ACC112 (cell line): ENCODE measurements around the gene USB1.

Experiments
- H2AFZ ChIP-seq: fragments of 200-600 bp; sonication (generic); one replicate; pipeline ENCODE4 v1.6.0; 2017; ENCODE audit warnings: antibody characterized with exemption, low read length; ENCODE audit not compliant: unreplicated experiment
- H3K27ac ChIP-seq: fragments of 200-600 bp; sonication (generic); 2 replicates; pipeline ENCODE4 v1.5.1; 2014; ENCODE audit warnings: low read depth, mild to moderate bottlenecking, antibody characterized with exemption, low read length, moderate library complexity
- H3K27me3 ChIP-seq: fragments of 200-600 bp; sonication (generic); 2 replicates; pipeline ENCODE4 v1.6.1; 2014; ENCODE audit warnings: mild to moderate bottlenecking, antibody characterized with exemption, low read length, moderate library complexity, mixed read lengths; ENCODE audit not compliant: insufficient read depth
- H3K36me3 ChIP-seq: fragments of 200-600 bp; sonication (generic); 2 replicates; pipeline ENCODE4 v1.6.1; 2016; ENCODE audit warnings: mild to moderate bottlenecking, antibody characterized with exemption, low read length, moderate library complexity, mixed read lengths; ENCODE audit not compliant: insufficient read depth
- H3K4me1 ChIP-seq: fragments of 200-600 bp; sonication (generic); one replicate; pipeline ENCODE4 v1.6.1; 2016; ENCODE audit warnings: low read length, mixed read lengths; ENCODE audit not compliant: insufficient read depth, unreplicated experiment, control insufficient read depth
- H3K4me3 ChIP-seq: fragments of 200-600 bp; sonication (generic); 2 replicates; pipeline ENCODE4 v1.5.1; 2014; ENCODE audit warnings: mild to moderate bottlenecking, low read depth, low read length
- H3K79me2 ChIP-seq: fragments of 200-600 bp; sonication (generic); one replicate; pipeline ENCODE4 v1.6.0; 2016; ENCODE audit warnings: low read length; ENCODE audit not compliant: control insufficient read depth, unreplicated experiment, insufficient read depth

USB1 gene

DNA sequence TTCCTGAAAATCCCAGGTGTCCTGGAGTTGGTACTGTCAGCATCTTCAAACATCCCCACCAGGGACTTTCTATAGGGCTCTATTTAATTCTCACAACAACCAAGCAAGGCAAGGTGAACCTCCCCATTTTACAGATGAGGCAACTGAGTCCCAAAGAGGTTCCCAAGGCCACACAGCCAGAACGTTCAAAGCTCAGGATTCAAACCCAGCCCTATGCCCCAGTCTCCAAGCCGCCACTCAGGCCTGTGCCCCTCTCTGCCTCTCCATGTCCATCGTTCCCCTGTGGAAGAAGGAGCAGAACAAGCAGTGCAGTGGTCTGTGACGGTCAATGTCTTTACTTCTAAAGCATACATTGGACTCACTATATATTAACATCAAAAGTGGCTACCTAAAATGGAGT lies 6.8 kb upstream of the USB1 start:
- no peak overlapping the region for H3K4me3 ChIP-seq
- peaks cover 2% of the 10 kb centered on the region; the same call in 1 of the 2 replicates for H3K36me3 ChIP-seq
- H2AFZ ChIP-seq = no peak overlapping the region
- H3K79me2 ChIP-seq = peaks cover 17% of the 10 kb centered on the region
- no peaks in the 10 kb centered on the region for H3K27me3 ChIP-seq
- H3K27ac ChIP-seq = no peak overlapping the region
- H3K4me1 ChIP-seq = peaks cover 13% of the 10 kb centered on the region

DNA sequence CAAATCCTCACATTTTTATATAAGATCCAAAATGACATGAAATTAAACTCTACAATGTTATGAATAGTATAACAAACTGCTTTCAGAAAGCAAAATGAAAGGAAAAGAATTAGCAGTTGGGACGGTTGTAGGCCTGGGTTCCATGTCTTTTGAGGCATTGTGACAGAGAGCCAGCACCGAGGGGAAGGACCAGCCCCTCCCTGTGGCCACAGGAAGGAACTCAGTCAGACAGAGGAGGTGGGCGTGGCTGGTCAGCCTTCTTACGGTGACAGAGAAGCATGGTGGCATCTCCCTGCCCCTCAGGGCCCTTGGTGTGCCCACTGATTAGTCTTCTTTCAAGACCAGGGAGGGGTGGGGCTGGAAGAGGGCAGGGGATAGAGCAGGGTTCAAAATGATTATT lies 6.4 kb upstream of the USB1 start:
- Histone ChIP-seq H3K27me3 (no peaks in the 10 kb centered on the region), H3K4me3 (no peak overlapping the region), H3K79me2 (peaks cover 20% of the 10 kb centered on the region), H2AFZ (no peak overlapping the region), H3K4me1 (peaks cover 13% of the 10 kb centered on the region), H3K27ac (no peak overlapping the region), H3K36me3 (peaks cover 2% of the 10 kb centered on the region; the same call in 1 of the 2 replicates)

DNA sequence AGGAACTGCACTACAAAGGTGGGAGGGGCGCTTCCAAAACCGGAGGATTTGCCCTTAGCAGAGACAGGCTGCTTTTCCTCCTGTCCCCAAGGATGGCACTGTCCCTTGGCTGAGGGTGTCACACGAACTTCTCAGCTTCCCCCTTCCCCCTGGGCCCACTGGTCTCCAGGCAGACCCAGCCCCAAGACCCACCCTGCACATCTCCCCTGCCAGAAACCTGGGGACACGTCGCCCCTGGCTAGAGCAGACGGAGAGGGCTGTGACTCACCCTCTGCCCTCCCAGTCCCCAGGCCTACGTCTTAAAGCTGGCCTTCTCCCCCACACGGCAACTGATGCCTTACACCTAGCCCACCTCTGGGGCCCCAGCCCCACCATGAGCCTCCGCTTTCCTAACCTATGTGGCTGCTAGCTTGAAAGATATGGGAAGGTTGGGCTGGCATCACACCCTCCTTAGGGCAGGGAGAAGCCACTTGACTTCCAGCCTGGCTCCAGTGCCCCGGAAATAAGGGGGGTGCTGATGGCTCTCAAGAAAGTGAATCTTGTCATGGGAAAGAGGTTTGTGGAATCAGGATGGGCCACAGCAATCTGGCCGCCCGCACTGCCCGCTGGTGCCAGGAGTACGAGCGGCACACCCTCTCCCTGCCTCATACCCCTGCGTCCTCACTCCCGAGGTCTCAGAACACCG lies 5.3 kb upstream of the USB1 start:
- Histone ChIP-seq H2AFZ (no peak overlapping the region), H3K36me3 (peaks cover 2% of the 10 kb centered on the region; the same call in 1 of the 2 replicates), H3K4me1 (peaks cover 13% of the 10 kb centered on the region), H3K27me3 (no peaks in the 10 kb centered on the region), H3K27ac (no peak overlapping the region), H3K4me3 (no peak overlapping the region), H3K79me2 (peaks cover 23% of the 10 kb centered on the region)

DNA sequence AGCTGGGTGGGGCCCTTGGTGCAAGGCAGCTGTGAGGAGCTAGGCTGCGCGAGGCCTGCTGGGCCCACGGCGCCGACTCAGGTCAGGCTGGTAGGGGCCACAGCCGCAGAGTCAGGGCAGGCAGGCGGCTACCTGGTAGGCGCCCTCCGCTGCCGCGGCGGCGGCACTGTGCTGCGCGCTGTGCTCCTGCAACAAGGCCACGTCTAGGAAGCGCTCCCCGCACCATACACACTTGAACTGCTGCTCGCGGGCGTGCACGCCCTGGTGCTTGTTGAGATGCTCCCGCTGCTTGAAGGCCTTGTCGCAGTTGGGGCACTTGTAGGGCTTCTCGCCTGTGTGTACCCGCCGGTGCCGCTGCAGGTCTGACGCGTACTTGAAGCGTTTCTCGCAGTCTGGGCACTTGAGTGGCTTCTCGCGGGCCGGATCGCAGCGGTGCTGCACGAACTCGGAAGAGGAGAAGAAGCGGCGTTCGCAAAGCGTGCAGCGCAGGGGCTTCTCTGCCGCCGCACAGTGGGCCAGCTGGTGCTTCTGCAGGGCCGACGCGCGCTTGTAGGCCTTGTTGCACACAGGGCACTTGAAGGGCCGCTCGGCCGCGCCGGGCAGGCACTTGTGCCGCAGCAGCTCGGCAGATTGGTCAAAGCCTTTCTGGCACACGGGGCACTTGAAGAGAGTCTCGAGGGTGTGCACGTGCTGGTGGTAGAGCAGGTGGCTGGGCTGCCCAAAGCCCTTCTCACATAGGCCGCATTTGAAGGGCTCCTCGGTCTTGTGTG lies 4.6 kb upstream of the USB1 start:
- H3K27me3 ChIP-seq = no peaks in the 10 kb centered on the region
- H3K36me3 ChIP-seq = peaks cover 2% of the 10 kb centered on the region; the same call in 1 of the 2 replicates
- H2AFZ ChIP-seq = no peak overlapping the region
- peaks cover 23% of the 10 kb centered on the region for H3K79me2 ChIP-seq
- H3K27ac ChIP-seq = no peak overlapping the region
- no peak overlapping the region for H3K4me3 ChIP-seq
- H3K4me1 ChIP-seq = peaks cover 13% of the 10 kb centered on the region

DNA sequence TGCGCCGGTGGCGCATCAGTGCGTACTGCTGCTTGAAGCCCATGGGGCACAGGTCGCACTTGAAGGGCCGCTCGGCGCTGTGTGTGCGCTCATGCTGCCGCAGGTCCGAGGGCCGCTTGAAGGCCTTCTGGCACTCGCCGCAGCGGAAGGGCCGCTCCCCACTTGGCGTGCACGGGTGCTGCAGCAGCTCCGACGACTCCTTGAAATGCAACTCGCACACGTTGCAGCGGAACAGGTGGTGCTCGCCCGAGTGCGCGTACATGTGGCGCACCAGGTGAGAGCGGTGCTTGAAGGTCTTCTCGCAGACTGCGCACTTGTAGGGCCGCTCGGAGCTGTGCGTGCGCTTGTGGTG lies 4.1 kb upstream of the USB1 start:
- Histone ChIP-seq H3K27me3 (no peaks in the 10 kb centered on the region), H3K4me3 (no peak overlapping the region), H3K79me2 (peaks cover 28% of the 10 kb centered on the region), H3K27ac (no peak overlapping the region), H3K36me3 (peaks cover 2% of the 10 kb centered on the region; the same call in 1 of the 2 replicates), H2AFZ (no peak overlapping the region), H3K4me1 (peaks cover 17% of the 10 kb centered on the region)

DNA sequence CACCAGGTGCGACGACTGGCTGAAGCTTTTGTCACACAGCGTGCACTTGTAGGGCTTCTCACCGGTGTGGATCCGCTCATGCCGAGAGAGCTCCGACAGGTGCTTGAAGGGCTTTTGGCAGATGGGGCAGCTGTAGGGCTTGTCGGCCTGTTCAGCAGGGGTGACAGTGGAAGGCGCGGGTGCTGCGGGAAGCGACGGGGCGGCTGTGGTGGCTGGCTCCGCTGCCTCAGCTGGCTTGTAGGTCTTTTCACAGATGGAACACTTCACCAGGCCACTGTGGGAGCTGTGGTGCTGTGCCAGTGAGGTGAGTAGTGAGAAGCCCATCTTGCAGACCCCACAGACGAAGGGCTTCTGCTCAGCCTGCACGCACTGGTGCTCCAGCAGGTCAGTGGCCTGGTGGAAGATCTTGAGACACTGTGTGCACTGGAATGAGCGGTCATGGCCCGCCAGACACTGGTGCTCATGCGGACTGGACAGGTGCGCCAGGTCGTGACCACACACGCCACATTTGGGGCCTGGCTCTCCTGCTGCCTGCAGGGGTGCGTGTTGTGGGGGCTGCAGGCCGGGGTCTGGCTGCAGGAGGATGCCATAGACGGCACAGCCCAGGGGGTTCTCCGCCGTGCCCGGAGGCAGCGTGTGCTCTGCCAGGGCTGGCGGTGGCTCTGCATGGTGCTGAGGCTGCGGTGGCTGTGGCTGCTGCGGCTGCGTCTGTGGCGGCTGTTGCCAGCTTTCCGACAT lies 3.5 kb upstream of the USB1 start:
- Histone ChIP-seq H2AFZ (no peak overlapping the region), H3K79me2 (peaks cover 32% of the 10 kb centered on the region), H3K27me3 (no peaks in the 10 kb centered on the region), H3K27ac (no peak overlapping the region), H3K36me3 (peaks cover 2% of the 10 kb centered on the region; the same call in 1 of the 2 replicates), H3K4me3 (no peak overlapping the region), H3K4me1 (peaks cover 21% of the 10 kb centered on the region)

DNA sequence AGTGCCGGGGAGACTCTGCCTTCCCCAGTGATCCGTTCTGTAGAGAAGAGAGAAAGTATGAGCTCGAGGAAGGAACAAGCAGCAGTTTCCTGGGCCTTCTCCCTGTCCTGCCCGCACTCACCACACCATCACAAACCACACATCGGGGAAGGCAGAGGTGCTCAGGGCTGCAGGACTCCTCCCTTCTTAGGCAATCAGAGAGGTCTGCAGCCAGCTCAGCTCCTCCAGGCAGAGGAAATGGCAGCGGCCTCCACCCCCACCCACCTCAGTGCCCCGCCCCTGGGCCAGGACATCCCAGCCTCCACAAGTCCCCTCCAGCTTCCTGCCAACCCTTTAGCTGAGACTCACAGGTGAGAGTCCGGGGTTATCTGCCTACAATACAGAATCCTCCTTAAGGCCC lies 2.7 kb upstream of the USB1 start:
- H2AFZ ChIP-seq = no peak overlapping the region

DNA sequence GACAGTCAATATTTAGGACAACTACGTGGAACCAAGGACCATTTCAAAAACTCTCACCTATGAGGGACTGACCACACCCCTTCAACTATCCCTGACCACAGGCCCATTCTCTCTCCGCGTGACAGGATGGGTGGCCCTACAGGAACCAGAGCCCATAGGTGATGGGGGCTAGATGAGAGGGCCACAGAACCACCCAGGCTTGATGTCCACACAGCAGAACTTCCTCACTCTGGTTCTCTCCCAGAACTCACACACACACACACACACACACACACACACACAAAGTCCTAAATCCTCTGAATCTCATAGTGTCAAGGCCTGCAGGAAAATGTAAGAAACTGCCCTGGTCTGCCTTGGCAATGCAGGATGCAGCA lies 2.2 kb upstream of the USB1 start:
- peaks cover 2% of the 10 kb centered on the region; the same call in 1 of the 2 replicates for H3K36me3 ChIP-seq
- peaks cover 32% of the 10 kb centered on the region for H3K79me2 ChIP-seq
- H3K4me1 ChIP-seq = peaks cover 30% of the 10 kb centered on the region
- H2AFZ ChIP-seq = no peak overlapping the region
- H3K4me3 ChIP-seq = peak overlapping the region; percentile 94
- no peaks in the 10 kb centered on the region for H3K27me3 ChIP-seq
- H3K27ac ChIP-seq = 0 out of 2 replicates have a peak overlapping the region, but pooled peaks have one; percentile 4

More for the DNA sequence above, 2.7 kb upstream of the USB1 start:
- Histone ChIP-seq H3K27me3 (no peaks in the 10 kb centered on the region), H3K27ac (no peak overlapping the region), H3K36me3 (peaks cover 2% of the 10 kb centered on the region; the same call in 1 of the 2 replicates), H3K4me1 (peaks cover 25% of the 10 kb centered on the region), H3K79me2 (peaks cover 32% of the 10 kb centered on the region), H3K4me3 (peak overlapping the region; percentile 94)

DNA sequence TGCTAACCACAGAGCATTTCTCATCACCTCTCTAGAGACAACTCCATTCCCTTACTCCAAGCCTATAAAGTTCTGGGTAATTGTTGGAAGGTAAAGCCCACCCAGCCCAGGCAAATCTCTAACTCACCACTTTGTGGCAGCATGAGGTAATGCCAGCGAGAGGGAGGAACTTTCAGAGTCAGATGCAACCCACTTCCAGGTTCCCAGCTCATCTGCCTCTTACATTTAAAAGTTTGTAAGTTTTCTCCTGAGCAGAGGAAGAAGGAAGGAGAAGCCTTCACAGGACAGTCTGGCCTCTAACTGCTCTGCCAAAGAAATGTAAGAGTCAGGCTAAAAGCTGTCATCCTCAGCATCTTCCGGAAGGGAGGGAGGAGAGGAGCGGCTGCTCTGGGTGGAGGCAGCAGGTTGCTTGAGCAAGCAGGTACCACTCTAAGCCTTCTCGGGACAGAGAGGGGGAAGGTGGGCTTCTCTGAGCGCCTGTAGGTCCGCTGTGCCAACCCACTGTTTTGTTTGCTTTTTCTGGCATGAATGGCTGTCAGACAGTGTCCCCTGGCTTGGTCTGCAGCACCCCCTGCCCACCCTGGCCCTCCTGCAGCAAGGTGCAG lies 1.7 kb upstream of the USB1 start:
- Histone ChIP-seq H3K27ac (0 out of 2 replicates have a peak overlapping the region, but pooled peaks have one; percentile 1), H2AFZ (no peak overlapping the region), H3K36me3 (peaks cover 2% of the 10 kb centered on the region; the same call in 1 of the 2 replicates), H3K27me3 (no peaks in the 10 kb centered on the region), H3K4me3 (peak overlapping the region; percentile 94), H3K79me2 (peaks cover 32% of the 10 kb centered on the region), H3K4me1 (peaks cover 35% of the 10 kb centered on the region)
